ENCODE results near the gene MIA.
A peak's percentile ranks its signal among the peaks of the same experiment; 100 is the strongest.

The MIA gene

GRCh38 chr19:40750058-40750873 lies 25.1 kb upstream of the MIA start, which contains the start of gene ACTMAP (continued):
- TF ChIP-seq PBX3 (CRISPR knock-in tag; IDR thresholded peaks at IDR 0.05) (no peak), KLF16 (tag by site-specific recombination; IDR thresholded peaks at IDR 0.05) (peak; percentile 97)

GRCh38 chr19:40750874-40751537 lies 24.3 kb upstream of the MIA start, which contains the start of gene SNRPA:
TSS of gene SNRPA (plus strand) at chr19:40751203. CDS start at chr19:40751409, 206 bp downstream.
- Histone ChIP-seq H3K4me1 (ENCODE audit: control insufficient read depth, insufficient read depth, low read length) (peaks cover 40% of the 10 kb centered on the region), H3K4me3 (ENCODE audit: low read depth, low read length) (peak within 1 kb of the TSS; percentile 64), H3K9me3 (ENCODE audit: control insufficient read depth, insufficient read depth, low read depth, low read length) (no peaks in the 10 kb centered on the region), H3K36me3 (ENCODE audit: control insufficient read depth in 2 of 2, insufficient read depth in 1 of 2, low read length in 2 of 2) (peaks cover 31 to 67% of the 10 kb centered on the region in 2 experiments), H3K27ac (ENCODE audit: extremely low read depth, low read depth, low read length) (peak within 1 kb of the TSS; percentile 93)
- ChIA-PET CTCF (interaction anchor here (0.6 to 3.4 kb wide), 10 partner anchors 55 to 224 kb away, joined by 3 to 38 read pairs (median 3); no protein-coding TSS in a partner anchor), POLR2A (interaction anchor here (0.5 to 7.3 kb wide), 52 partner anchors 10 to 689 kb away, joined by 3 to 180 read pairs (median 4); partner anchors contain the start of genes BLVRB, COQ8B, DMAC2 and EGLN2)
- TF ChIP-seq ZNF37A (tag by site-specific recombination; IDR thresholded peaks at IDR 0.05) (no peak), ZBTB49 (tag by site-specific recombination; IDR thresholded peaks at IDR 0.05; ENCODE audit: low read depth) (no peak), ZNF488 (tag by site-specific recombination; IDR thresholded peaks at IDR 0.05) (no peak), AEBP2 (tag by site-specific recombination; IDR thresholded peaks at IDR 0.05; ENCODE audit: borderline replicate concordance) (no peak), ZBTB20 (tag by site-specific recombination; IDR thresholded peaks at IDR 0.05) (peak; percentile 49; the same call in 1 of the 2 replicates), ZNF398 (tag by site-specific recombination; IDR thresholded peaks at IDR 0.05) (no peak), KLF17 (tag by site-specific recombination; IDR thresholded peaks at IDR 0.05) (no peak), ZNF48 (tag by site-specific recombination; IDR thresholded peaks at IDR 0.05) (no peak), ZNF677 (tag by site-specific recombination; IDR thresholded peaks at IDR 0.05) (no peak), ZNF623 (tag by site-specific recombination; IDR thresholded peaks at IDR 0.05) (no peak), ZBTB17 (tag by site-specific recombination; IDR thresholded peaks at IDR 0.05) (no peak), ZNF596 (tag by site-specific recombination; IDR thresholded peaks at IDR 0.05) (no peak), BCL6B (tag by site-specific recombination; IDR thresholded peaks at IDR 0.05) (no peak), ZFP69B (tag by site-specific recombination; IDR thresholded peaks at IDR 0.05) (peak; percentile 60), ZNF449 (tag by site-specific recombination; IDR thresholded peaks at IDR 0.05) (no peak), KLF10 (tag by site-specific recombination; IDR thresholded peaks at IDR 0.05) (peak; percentile 82), OSR2 (tag by site-specific recombination; IDR thresholded peaks at IDR 0.05) (no peak)
